ENCODE data around the gene NUP37.

DNA sequence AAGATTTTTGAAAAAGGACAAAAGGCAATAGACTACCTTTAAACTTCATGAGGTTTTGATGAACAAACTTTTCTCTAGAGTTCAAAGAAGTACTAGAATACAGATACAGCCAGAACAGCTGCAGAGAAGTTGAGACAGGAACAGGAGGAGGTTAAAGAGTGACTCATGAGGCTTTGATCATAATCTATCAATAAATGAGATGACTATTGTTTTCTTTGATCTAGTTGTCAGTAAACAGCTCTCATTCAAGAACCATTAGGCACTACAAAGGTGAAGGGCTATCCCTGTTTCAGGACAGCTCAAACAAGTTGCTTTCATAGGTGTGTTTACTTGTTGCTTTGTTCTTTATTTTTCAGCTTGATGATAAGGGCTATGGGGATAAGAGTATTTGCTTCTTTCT, 60.6 kb downstream of the NUP37 start:
- TF ChIP-seq, protein P1, sequence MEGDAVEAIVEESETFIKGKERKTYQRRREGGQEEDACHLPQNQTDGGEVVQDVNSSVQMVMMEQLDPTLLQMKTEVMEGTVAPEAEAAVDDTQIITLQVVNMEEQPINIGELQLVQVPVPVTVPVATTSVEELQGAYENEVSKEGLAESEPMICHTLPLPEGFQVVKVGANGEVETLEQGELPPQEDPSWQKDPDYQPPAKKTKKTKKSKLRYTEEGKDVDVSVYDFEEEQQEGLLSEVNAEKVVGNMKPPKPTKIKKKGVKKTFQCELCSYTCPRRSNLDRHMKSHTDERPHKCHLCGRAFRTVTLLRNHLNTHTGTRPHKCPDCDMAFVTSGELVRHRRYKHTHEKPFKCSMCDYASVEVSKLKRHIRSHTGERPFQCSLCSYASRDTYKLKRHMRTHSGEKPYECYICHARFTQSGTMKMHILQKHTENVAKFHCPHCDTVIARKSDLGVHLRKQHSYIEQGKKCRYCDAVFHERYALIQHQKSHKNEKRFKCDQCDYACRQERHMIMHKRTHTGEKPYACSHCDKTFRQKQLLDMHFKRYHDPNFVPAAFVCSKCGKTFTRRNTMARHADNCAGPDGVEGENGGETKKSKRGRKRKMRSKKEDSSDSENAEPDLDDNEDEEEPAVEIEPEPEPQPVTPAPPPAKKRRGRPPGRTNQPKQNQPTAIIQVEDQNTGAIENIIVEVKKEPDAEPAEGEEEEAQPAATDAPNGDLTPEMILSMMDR (IDR thresholded peaks at IDR 0.05; ENCODE audit: low read depth, low read length), result no peak
- no peak for TF ChIP-seq POLR2A (IDR thresholded peaks at IDR 0.05; ENCODE audit: extremely low read depth, insufficient read length)
- TF ChIP-seq, protein P2, sequence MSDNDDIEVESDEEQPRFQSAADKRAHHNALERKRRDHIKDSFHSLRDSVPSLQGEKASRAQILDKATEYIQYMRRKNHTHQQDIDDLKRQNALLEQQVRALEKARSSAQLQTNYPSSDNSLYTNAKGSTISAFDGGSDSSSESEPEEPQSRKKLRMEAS (IDR thresholded peaks at IDR 0.05; ENCODE audit: low read depth, low read length), result no peak

All from NB4 (cell line).